GM21390 (cell line): ENCODE measurements around the gene CPXM2.

Source experiments
- ATAC-seq: cut with Tn5 transposase; IDR thresholded peaks from one replicate; pipeline ENCODE4 v1.9.1; 2021; ENCODE audit not compliant: unreplicated experiment

Gene CPXM2

GRCh38 chr10:123852411-123852951 lies 39.1 kb downstream of the CPXM2 start:
- ATAC-seq: no peak

DNA sequence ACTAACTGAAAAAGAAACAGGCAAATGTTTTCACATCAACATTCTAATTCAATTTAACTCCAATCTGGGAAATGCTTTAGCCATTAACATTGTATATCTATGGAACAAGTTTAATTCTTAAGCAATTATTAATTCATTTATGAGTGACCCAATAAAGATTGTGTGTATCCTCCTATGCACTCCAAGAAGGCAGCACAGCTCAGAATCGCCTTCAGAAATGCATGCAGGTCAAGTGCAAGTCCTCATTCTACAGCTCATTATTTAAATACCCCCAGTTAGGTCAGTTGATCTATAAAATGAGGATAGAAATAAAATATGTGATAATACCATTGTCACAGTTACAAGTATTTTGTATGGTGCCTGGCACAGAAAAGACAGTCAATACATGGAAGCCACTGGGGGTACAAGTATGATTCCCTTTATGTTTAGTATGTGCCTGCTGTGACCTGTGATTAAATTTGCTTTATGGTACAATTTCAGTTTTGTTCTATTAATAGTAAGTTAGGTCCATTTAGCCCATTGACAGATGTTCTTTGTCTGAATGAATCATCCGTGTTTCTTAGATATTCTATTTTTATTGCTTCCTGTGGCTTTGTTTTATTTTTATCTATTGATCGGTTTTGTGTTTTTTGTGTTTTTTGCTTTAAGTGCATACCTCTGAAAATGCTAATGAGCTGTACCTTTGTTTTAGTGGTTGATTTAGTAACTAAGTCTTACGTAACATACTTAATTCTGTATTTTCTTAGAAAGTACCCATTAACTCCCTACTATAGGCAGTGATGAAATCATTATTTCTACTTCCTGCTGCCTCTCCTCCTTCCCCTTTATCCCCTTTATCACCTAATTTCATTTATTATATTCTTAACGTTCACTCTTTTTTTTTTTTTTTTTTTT lies 42.8 kb downstream of the CPXM2 start:
- peak; percentile 77 for ATAC-seq

GRCh38 chr10:123847686-123848432 lies 43.7 kb downstream of the CPXM2 start:
- no peak for ATAC-seq

DNA sequence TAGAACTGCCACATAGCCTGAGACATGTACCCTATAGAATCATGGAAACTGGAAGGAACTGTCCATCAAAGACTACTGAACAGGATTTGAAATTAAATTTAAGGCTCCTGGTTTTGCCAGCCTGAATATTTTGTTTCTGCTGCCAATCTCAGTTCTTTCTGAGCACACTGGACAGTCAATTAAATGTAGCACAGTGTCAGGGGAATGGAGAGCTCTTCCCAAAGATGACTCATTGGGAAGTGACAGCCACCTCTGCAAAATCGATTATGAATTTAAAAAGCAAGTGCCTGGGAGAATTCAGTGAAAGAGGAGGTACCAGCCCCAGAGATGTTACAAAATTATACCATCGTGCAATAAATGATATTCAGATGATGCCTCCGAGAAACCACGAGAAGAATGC lies 47.8 kb downstream of the CPXM2 start:
- no peak for ATAC-seq

DNA sequence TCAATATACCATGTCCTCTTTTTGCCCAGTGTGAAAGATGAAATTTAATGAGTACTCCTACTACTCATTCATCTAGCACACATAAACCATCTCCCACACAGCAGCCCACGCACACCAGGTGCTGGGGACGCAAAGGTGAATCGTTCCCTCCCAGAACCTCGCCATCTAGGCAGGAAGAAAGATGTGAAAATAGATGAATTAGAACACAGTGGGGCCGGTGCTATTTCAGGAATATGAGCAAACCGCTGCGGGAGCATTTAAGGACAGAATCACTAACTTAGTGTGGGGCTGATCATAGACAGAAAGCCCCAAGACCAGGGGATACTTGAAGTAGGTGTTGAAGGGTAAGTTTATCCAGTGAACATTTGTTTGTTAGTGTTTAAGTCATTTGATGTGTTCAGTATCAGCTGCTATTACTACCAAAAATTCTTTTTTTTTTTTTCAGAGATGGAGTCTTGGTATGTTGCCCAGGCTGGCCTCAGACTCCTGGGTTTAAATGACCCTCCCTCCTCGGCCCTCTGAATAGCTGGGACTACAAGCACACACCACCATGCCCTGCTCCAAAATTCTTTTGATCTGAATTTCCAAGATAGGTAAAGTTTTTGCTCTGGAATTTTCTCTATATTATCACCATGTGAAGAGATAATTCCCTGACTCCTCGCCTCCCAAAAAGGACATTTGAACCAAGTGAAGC lies 48.8 kb downstream of the CPXM2 start:
- ATAC-seq: no peak

DNA sequence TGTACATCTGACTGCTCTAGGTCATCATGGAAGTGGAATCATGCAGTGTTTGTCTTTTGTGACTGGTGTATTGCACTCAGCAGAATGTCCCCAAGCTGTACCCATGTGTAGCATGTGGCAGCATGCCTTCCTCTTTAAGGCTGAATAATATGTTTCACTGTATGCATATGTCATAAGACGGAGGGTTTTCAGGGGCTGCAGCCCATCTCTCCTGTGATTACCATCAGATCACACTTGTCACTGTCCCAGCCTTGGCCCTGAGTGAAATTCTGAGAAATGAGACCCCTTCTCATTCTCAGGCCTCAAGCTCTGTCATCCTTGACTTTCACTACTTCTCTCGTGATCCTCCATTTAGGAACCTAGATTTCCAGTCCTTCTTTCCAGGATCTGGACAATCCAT lies 50.0 kb downstream of the CPXM2 start:
- ATAC-seq: no peak

DNA sequence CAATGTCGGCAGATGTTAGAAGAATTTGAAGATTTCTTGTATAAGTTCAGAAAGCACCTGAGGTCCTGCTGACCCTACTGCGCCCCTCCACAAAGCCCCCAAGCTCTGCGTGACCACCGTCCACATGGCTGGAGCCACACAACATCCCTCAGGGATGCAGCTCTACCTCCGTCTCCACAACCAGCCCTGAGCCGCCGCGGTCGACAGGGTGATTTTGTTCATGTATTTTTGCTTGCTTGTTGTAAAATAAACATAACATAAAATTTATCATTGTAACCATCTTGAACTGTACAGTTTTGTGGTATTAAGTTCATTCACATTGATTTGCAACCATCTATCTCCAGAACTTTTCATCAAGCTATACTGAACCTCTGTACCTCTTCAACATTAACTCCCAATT lies 50.5 kb downstream of the CPXM2 start:
- ATAC-seq: no peak

DNA sequence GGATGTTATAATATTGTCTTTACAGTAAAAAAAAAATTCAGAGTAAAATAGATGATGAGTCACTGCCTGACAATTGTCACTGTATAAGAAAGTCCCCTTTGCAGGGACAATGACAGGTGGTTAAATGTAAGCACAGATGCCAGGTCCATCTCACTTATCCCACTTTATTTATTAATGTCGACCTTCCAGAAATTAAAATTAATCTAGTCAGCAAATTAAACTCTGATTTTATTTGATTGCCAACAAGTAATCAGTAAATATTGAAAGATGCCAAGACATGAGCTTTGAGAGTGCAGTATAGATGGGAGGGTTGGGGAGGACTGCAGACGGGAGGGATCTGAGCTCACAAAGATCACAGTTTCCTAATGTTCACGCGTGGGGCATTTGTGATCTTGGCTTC lies 50.9 kb downstream of the CPXM2 start:
- no peak for ATAC-seq

- no peak for ATAC-seq
Measured at GRCh38 chr10:123838596-123839310, 52.9 kb downstream of the CPXM2 start.

GRCh38 chr10:123837756-123838155 lies 53.9 kb downstream of the CPXM2 start:
- no peak for ATAC-seq

DNA sequence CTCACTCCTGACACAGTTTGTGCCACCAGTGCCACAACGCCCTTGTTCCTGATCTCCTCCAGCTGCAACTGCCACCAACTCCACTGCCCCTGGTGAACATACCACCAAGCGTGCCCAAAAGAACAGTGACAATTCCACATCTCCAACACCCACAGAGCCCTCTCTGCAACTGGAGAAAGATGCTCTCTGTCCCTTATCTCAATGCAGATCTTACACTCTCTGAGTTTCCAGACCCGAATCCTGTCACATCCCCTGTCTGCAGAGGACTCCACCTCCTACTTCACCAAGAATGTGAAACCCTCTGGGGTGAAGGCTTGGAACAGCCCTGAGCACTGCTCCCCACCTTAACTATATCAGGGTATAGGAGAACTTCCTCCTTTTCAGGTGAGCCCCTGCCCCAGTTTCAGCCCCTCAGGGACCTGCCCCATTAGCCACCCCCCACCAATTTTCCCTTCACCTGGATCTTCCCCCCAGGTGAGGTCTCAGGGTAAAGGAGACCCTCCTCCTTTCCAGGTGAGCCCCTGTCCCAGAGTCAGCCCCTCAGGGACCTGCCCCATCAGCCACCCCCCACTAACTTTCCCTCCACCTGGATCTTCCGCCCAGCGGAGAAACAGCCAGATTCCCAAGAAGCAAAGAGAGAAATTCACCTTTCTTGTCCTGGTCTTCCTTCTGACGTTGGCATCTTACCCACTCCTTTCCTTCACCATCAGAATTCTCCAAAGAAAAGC lies 55.0 kb downstream of the CPXM2 start:
- no peak for ATAC-seq

DNA sequence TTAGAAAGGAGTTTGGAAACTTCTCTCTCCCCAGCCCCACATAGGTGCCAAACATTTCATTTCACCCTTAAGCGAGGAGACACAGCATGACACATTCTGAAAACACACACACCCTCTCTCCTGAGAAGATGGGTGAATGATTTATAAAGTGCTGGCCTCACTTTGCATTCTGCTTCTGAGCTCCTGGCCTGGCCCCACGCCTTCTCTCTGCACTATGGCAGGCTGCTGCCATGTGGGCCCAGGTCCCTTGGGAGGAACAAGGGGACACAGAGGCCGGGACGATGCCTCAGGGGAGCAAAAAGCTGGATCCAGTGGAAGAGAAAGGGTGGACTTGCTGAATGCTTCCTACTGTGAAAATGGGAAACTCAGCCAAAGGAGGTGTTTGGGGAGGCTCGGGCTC lies 56.0 kb downstream of the CPXM2 start:
- ATAC-seq: peak; percentile 92

GRCh38 chr10:123833170-123833850 lies 58.3 kb downstream of the CPXM2 start:
- no peak for ATAC-seq

GRCh38 chr10:123831259-123831658 lies 60.3 kb downstream of the CPXM2 start:
- no peak for ATAC-seq

- ATAC-seq: no peak
Measured at GRCh38 chr10:123821136-123821535, 70.5 kb downstream of the CPXM2 start.

DNA sequence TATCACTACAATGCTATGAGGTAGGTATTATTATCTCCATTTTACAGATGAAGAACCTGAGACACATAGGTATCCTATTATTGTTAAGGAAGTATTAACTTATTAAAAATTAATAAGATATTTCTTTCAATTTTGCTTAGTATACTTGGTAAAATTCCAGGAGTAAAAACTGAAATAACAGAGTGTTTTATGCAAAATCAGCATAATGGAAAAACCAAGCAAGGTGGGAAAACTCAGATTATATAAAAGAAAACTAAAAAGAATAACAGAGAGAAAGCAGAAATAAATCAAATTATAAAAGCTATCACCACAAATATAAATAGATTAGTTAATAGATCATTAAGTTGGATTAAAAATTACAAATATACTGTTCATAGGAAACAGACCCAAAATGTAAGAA lies 82.0 kb downstream of the CPXM2 start:
- ATAC-seq: no peak

DNA sequence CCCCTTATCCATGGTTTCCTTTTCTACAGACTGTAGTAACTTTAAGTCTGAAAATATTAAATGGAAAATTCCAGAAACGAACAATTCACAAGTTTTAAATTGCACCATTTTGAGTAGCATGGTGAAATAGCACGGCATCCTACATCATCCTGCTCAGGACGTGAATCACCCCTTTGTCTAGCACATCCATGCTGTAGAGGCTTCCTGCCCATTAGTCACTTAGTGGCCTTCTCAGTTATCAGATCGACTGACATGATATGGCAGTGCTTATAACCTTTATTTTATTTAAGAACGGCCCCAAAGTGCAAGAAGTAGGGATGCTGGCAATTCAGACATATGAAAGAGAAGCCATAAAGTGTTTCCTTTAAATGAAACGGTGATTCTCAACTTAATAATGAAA lies 82.7 kb downstream of the CPXM2 start:
- ATAC-seq: no peak

GRCh38 chr10:123808286-123808685 lies 83.3 kb downstream of the CPXM2 start:
- ATAC-seq: no peak

GRCh38 chr10:123807444-123808035 lies 84.1 kb downstream of the CPXM2 start:
- no peak for ATAC-seq
